Mucosa of descending colon (tissue), 3 donors: ENCODE data around the gene OPCML. TPM values are rescaled to one million over a fixed set of nuclear protein-coding genes. Genes with fewer than 3 reads are reported as not detected.

Experiments
- ATAC-seq: fragments of 200-7000 bp; cut with Tn5 transposase; one replicate; pipeline ENCODE4 v1.9.1; 2020; ENCODE audit warnings: mild to moderate bottlenecking, moderate library complexity
- DNase-seq, 3 donors: peaks; one replicate each; pipeline ENCODE4 v3.0.0-alpha.2; 2020
- H3K36me3 ChIP-seq: fragments of 200-600 bp; one replicate; pipeline ENCODE4 v1.8.0; 2021; ENCODE audit warnings: low read depth, mild to moderate bottlenecking
- H3K4me1 ChIP-seq: fragments of 200-600 bp; one replicate; pipeline ENCODE4 v1.8.0; 2021; ENCODE audit warnings: low read depth, mild to moderate bottlenecking
- H3K4me3 ChIP-seq: fragments of 200-600 bp; one replicate; pipeline ENCODE4 v1.8.0; 2021; ENCODE audit warnings: mild to moderate bottlenecking
- H3K9me3 ChIP-seq: fragments of 200-600 bp; one replicate; pipeline ENCODE4 v1.8.0; 2021; ENCODE audit warnings: mild to moderate bottlenecking
- intact Hi-C, 2 donors: fragments of 100-400 bp; cut with DNase I in 1 of 2; cut with micrococcal nuclease in 1 of 2; formaldehyde crosslinking; loops; one replicate each; pipeline versions ENCODE4 v1.11.0 to v1.11.1; 2022; cut with DNase I, micrococcal nuclease
- total RNA-seq, 3 donors: library from RNA; stranded (reverse); fragmentation: NEBNext Ultra II Directional in 2 of 3; extraction: Animal tissue kit (Norgen Biotek cat#: 25700) in 2 of 3; gene quantifications; one replicate each; pipeline versions ENCODE4 v1.2.1 to v1.2.4, GENCODE V29; 2021 to 2023
- TF ChIP-seq, protein P1 (sequence below): fragments of 200-600 bp; IDR thresholded peaks from one replicate; pipeline ENCODE4 v1.8.0; 2022; ENCODE audit warnings: antibody characterized with exemption, mild to moderate bottlenecking
- donor health status: DM: no; HTN: no; CAD: no; lungs with moderate emphysema.
- donor health status: DM: no; HTN: no; CAD: no.
- donor health status: DM: no; HTN: yes; CAD: no.

Gene OPCML
- total RNA-seq, 3 donors from 2014 or later: 0.10 to 0.47 TPM; not detected in 1

DNA sequence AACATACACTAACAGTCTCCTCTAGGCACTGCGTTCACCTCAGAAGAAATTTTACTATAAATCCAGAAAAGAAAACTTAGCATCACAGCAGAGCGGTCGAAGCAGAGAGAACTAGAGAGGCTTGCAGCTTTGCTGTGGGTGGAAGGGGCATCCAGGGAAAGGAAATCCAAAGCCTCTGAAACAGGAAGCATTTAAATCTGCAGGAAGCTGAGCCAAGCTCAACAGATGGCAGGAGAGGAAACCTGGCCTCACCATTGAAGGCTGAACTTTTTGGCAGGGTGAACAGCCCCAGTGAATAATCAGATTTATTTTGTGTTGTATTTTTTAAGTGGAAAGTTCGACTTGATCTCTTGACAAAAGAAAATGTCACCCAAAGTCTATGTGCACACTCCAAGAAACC is 858.1 kb downstream of the OPCML start:
- no peaks in the 10 kb centered on the region for H3K4me1 ChIP-seq
- no peak for DNase-seq
- H3K36me3 ChIP-seq: no peaks in the 10 kb centered on the region
- peaks cover 17% of the 10 kb centered on the region for H3K9me3 ChIP-seq
- H3K4me3 ChIP-seq: no peak overlapping the region
- TF ChIP-seq, protein P1, sequence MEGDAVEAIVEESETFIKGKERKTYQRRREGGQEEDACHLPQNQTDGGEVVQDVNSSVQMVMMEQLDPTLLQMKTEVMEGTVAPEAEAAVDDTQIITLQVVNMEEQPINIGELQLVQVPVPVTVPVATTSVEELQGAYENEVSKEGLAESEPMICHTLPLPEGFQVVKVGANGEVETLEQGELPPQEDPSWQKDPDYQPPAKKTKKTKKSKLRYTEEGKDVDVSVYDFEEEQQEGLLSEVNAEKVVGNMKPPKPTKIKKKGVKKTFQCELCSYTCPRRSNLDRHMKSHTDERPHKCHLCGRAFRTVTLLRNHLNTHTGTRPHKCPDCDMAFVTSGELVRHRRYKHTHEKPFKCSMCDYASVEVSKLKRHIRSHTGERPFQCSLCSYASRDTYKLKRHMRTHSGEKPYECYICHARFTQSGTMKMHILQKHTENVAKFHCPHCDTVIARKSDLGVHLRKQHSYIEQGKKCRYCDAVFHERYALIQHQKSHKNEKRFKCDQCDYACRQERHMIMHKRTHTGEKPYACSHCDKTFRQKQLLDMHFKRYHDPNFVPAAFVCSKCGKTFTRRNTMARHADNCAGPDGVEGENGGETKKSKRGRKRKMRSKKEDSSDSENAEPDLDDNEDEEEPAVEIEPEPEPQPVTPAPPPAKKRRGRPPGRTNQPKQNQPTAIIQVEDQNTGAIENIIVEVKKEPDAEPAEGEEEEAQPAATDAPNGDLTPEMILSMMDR: no peak
- ATAC-seq: no peak
- intact Hi-C loops: no loop called here

DNA sequence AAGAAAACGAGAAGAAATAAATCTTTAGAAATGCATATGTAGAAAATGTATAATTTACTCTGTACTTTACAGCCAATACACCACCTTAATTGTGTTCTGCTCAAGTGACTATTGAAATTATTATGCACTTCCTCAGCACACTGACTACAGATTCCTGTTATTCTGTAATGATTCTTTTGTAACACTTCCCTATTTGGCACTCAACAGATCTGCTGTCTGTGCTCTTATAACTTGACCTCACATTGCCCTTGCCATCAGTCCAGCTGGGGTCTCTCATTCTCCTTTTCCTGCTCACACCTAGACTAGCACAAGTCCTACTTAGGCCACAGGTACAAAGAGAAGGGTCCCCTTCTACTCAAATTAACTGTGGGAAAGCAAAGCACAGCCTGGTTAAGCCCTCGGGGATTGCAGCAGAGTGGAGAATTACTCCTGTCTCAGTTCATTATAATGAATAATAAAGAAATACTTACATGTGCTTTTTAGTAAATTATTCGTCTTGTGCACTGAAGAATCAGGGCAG is 860.4 kb downstream of the OPCML start:
- Histone ChIP-seq H3K4me1 (no peaks in the 10 kb centered on the region), H3K4me3 (no peak overlapping the region), H3K9me3 (peaks cover 18% of the 10 kb centered on the region), H3K36me3 (no peaks in the 10 kb centered on the region)
- intact Hi-C loops: no loop called here
- no peak for DNase-seq
- ATAC-seq: no peak
- TF ChIP-seq, protein P1: no peak

DNA sequence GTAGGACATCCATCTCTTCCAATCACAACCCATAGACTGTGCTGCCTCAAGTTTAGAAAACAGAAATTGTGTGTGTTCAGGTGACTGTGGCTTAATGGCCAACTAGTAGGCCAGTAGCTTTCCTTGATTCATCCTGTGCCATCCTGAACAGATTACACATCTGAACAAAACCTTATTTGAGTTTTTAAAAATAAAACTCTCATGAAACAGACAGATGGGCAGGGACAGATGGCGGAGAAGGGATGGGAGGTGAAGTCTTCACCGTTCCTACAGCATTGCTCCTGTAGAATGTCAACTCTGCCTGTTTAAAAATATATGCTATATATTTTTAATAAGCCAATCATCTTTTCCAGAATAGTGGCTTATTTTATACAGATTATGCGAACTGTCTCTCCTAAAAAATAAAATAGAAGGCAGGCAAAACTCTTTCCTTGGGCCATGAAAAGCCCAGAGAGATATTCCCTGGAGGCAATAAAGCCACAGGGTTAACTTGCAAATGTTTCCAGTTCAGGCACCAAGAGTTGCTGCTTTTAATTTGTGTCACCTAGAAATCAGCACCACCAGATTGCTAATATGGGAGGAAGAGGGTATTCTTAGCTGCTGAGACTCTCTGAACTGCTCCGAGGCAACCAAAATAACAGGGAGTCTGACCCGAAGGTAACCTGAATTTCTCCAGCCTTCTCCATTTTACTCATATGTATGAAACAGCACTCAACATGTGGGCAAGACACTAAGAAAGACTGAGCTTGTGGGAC is 861.2 kb downstream of the OPCML start:
- no peak overlapping the region for H3K4me3 ChIP-seq
- H3K9me3 ChIP-seq: peaks cover 18% of the 10 kb centered on the region
- H3K36me3 ChIP-seq: no peaks in the 10 kb centered on the region
- TF ChIP-seq, protein P1: no peak
- no peak for ATAC-seq
- intact Hi-C loops: no loop called here
- no peak for DNase-seq
- H3K4me1 ChIP-seq: no peaks in the 10 kb centered on the region

DNA sequence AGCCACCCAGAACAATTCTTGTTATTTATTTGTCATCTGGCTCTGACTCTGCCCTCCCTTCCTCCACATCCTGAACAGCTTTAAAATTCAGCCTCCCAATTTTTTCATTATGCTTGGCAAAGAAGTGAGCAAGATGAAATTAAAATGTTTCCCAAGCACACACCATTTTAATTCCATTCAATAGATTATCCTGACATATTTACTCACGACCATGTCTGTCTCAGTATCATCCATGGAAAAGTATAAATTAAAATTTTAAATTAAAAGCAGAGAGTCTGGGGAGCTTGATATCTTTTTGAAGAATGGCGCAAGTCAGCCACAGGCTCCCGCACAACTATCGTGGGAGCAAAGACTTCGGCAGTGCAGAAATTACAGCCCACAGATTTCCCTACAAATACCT is 862.4 kb downstream of the OPCML start:
- H3K4me3 ChIP-seq: no peak overlapping the region
- TF ChIP-seq, protein P1: no peak
- DNase-seq: no peak
- no peaks in the 10 kb centered on the region for H3K4me1 ChIP-seq
- no peak for ATAC-seq
- no peaks in the 10 kb centered on the region for H3K36me3 ChIP-seq
- H3K9me3 ChIP-seq: peaks cover 21% of the 10 kb centered on the region
- intact Hi-C loops: no loop called here

DNA sequence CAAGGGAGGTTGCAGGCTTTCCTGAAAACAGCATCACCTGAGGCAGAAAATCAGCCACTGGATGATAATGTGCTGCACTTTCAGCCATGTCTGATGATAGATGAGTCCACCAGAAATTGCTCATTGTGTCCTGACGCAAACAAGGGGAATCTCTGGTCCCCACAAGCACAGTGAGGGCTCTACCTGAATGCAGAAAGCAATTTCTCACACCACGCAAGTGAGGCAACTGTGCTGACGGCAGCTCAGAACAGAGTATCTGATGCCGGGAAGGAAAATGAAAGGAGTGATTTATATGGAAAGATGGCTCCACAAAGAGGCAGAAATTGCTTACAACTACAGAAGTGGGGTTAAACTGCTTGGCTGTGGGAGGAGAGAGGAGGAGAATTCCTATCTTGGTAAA is 867.1 kb downstream of the OPCML start:
- Histone ChIP-seq H3K4me3 (no peak overlapping the region), H3K9me3 (peaks cover 38% of the 10 kb centered on the region), H3K4me1 (no peaks in the 10 kb centered on the region), H3K36me3 (no peaks in the 10 kb centered on the region)
- intact Hi-C loops: no loop called here
- TF ChIP-seq, protein P1: no peak
- DNase-seq (no peak), ATAC-seq (no peak)
